Hepatocyte (in vitro differentiated cells): ENCODE measurements around the gene FLCN.

ENCODE experiments used
- EZH2 ChIP-seq: fragments of 200-600 bp; sonication (generic); IDR thresholded peaks from 2 replicates; pipeline ENCODE4 v1.6.1; 2016; ENCODE audit warnings: antibody characterized with exemption, mild to moderate bottlenecking, borderline replicate concordance
- EZH2phosphoT487 ChIP-seq: fragments of 200-600 bp; sonication (generic); IDR thresholded peaks from one replicate; pipeline ENCODE4 v1.6.1; 2018; ENCODE audit warnings: antibody characterized with exemption, mild to moderate bottlenecking, low read depth, moderate library complexity; ENCODE audit not compliant: unreplicated experiment, severe bottlenecking
- TF ChIP-seq, protein P1 (sequence below): fragments of 200-600 bp; sonication (generic); IDR thresholded peaks from 2 replicates; pipeline ENCODE4 v1.5.1; 2016; ENCODE audit warnings: antibody characterized with exemption, mild to moderate bottlenecking; ENCODE audit not compliant: poor library complexity

DNA sequence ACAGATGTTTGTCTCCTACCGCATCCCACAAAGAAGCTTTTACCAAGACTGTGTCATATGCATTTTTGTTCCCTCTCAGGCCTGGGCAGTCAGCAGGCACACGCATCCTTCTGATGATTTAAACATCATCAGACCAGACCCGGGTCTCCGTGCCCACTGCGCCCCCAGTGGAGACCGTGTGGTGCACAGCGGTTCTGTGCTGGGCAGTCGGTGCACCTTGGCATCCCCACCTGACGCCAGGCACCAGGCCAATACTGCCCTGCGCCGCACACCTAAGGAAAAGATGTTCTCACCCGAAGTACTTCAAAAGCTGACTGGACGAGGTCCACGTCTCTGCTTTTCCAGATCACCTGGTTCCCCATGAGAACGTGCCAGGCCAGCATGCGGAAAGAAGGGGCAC lies 20.2 kb downstream of the FLCN start:
- TF ChIP-seq EZH2: no peak
- TF ChIP-seq, protein P1, sequence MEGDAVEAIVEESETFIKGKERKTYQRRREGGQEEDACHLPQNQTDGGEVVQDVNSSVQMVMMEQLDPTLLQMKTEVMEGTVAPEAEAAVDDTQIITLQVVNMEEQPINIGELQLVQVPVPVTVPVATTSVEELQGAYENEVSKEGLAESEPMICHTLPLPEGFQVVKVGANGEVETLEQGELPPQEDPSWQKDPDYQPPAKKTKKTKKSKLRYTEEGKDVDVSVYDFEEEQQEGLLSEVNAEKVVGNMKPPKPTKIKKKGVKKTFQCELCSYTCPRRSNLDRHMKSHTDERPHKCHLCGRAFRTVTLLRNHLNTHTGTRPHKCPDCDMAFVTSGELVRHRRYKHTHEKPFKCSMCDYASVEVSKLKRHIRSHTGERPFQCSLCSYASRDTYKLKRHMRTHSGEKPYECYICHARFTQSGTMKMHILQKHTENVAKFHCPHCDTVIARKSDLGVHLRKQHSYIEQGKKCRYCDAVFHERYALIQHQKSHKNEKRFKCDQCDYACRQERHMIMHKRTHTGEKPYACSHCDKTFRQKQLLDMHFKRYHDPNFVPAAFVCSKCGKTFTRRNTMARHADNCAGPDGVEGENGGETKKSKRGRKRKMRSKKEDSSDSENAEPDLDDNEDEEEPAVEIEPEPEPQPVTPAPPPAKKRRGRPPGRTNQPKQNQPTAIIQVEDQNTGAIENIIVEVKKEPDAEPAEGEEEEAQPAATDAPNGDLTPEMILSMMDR: no peak
- TF ChIP-seq EZH2phosphoT487: no peak
